H54 (cell line): ENCODE measurements around the gene CTSA.

ENCODE experiments used
- DNase-seq: peaks from one replicate; pipeline ENCODE4 v3.0.0; 2011; ENCODE audit warnings: low spot score, mixed read lengths; ENCODE audit not compliant: insufficient read length
- FAIRE-seq: peaks from 3 replicates; lab custom pipeline; 2011; peaks lifted over from hg19 to GRCh38; lab: Jason Lieb, UNC
- POLR2A ChIP-seq: IDR thresholded peaks from 2 replicates; pipeline ENCODE4 v1.6.1; 2011; ENCODE audit warnings: low read depth, mild to moderate bottlenecking, low read length

The CTSA gene

GRCh38 chr20:45938727-45939438 lies 47.7 kb downstream of the CTSA start:
- TF ChIP-seq POLR2A: no peak
- FAIRE-seq (no peak), DNase-seq (no peak)

- FAIRE-seq: no peak
- no peak for TF ChIP-seq POLR2A
Measured at GRCh38 chr20:45940053-45940452, 48.9 kb downstream of the CTSA start.

GRCh38 chr20:45940469-45940868 lies 49.3 kb downstream of the CTSA start:
- FAIRE-seq (no peak), DNase-seq (no peak)
- no peak for TF ChIP-seq POLR2A

More at GRCh38 chr20:45940053-45940452, 48.9 kb downstream of the CTSA start:
- no peak for DNase-seq

GRCh38 chr20:45943613-45944012 lies 52.5 kb downstream of the CTSA start:
- FAIRE-seq: no peak
- no peak for DNase-seq
- TF ChIP-seq POLR2A: no peak

GRCh38 chr20:45944151-45944964 lies 53.2 kb downstream of the CTSA start:
- DNase-seq (no peak), FAIRE-seq (no peak)
- no peak for TF ChIP-seq POLR2A

- DNase-seq (no peak), FAIRE-seq (no peak)
- 0 out of 2 replicates have a peak, but pooled peaks have one; percentile 41 for TF ChIP-seq POLR2A
Measured at GRCh38 chr20:45944965-45945677, 54.0 kb downstream of the CTSA start.

GRCh38 chr20:45945678-45946148 lies 54.6 kb downstream of the CTSA start:
- peak; percentile 80 for DNase-seq
- no peak for FAIRE-seq
- TF ChIP-seq POLR2A: peak; percentile 5; the same call in 1 of the 2 replicates

GRCh38 chr20:45946149-45946970 lies 55.2 kb downstream of the CTSA start:
- no peak for TF ChIP-seq POLR2A
- DNase-seq (no peak), FAIRE-seq (no peak)

GRCh38 chr20:45947110-45947866 lies 56.2 kb downstream of the CTSA start:
- TF ChIP-seq POLR2A: no peak
- DNase-seq: no peak
- FAIRE-seq: no peak

GRCh38 chr20:45948261-45948733 lies 57.2 kb downstream of the CTSA start:
- DNase-seq: no peak
- FAIRE-seq: no peak
- no peak for TF ChIP-seq POLR2A
